DMS53 treated with DMSO at 0.1 percent for 48 hours (cell line): ENCODE results near the gene AGPS.
"Not testable (repeated sequence)": the region's sequence is repeated elsewhere in the genome, so short reads cannot be mapped to it uniquely, and the experiment has no call there.

Experiments used
- DNase-seq: peaks from one replicate; lab custom pipeline; 2025; ENCODE audit not compliant: unreplicated experiment; lab: John Stamatoyannopoulos, UW

The AGPS gene

GRCh38 chr2:177413703-177414102 is 21.1 kb downstream of the AGPS start:
- DNase-seq, result no peak

GRCh38 chr2:177419274-177419673 is 26.7 kb downstream of the AGPS start:
- DNase-seq, result no peak

GRCh38 chr2:177422271-177422670 is 29.7 kb downstream of the AGPS start:
- DNase-seq, result no peak

- not testable (repeated sequence) for DNase-seq
Measured at GRCh38 chr2:177424120-177424519, 31.5 kb downstream of the AGPS start.

- DNase-seq, result not testable (repeated sequence)
Measured at GRCh38 chr2:177424620-177425019, 32.0 kb downstream of the AGPS start.

GRCh38 chr2:177427316-177427715 is 34.7 kb downstream of the AGPS start:
- DNase-seq, result no peak

- not testable (repeated sequence) for DNase-seq
Measured at GRCh38 chr2:177427936-177428335, 35.4 kb downstream of the AGPS start.

- DNase-seq, result no peak
Measured at GRCh38 chr2:177429688-177430325, 37.2 kb downstream of the AGPS start.

- no peak for DNase-seq
Measured at GRCh38 chr2:177430411-177430810, 37.8 kb downstream of the AGPS start.

- not testable (repeated sequence) for DNase-seq
Measured at GRCh38 chr2:177431111-177431725, 38.6 kb downstream of the AGPS start.

- DNase-seq, result no peak
Measured at GRCh38 chr2:177432703-177433102, 40.1 kb downstream of the AGPS start.

GRCh38 chr2:177433402-177433801 is 40.8 kb downstream of the AGPS start:
- no peak for DNase-seq

- no peak for DNase-seq
Measured at GRCh38 chr2:177434475-177434874, 41.9 kb downstream of the AGPS start.

GRCh38 chr2:177445200-177445599 is 52.6 kb downstream of the AGPS start:
- DNase-seq, result no peak

- DNase-seq, result no peak
Measured at GRCh38 chr2:177448031-177448430, 55.5 kb downstream of the AGPS start.

GRCh38 chr2:177449159-177449558 is 56.6 kb downstream of the AGPS start:
- no peak for DNase-seq

GRCh38 chr2:177455187-177455586 is 62.6 kb downstream of the AGPS start:
- no peak for DNase-seq

GRCh38 chr2:177459756-177460155 is 67.2 kb downstream of the AGPS start:
- not testable (repeated sequence) for DNase-seq

GRCh38 chr2:177460973-177461585 is 68.5 kb downstream of the AGPS start:
- DNase-seq, result no peak

- DNase-seq, result no peak
Measured at GRCh38 chr2:177464549-177464948, 72.0 kb downstream of the AGPS start.

GRCh38 chr2:177465400-177466138 is 73.0 kb downstream of the AGPS start:
- no peak for DNase-seq
